PC-9 (cell line): ENCODE data around the gene CACNA1D.

Source experiments
- EZH2 ChIP-seq: fragments of 200-600 bp; sonication (generic); IDR thresholded peaks from 2 replicates; pipeline ENCODE4 v1.8.0; 2017; ENCODE audit warnings: antibody characterized with exemption, low read depth
- TF ChIP-seq, protein P1 (sequence below): fragments of 200-600 bp; sonication (generic); conservative IDR thresholded peaks from 2 replicates; pipeline ENCODE4 v1.6.1; 2017; ENCODE audit warnings: mixed run types, antibody characterized with exemption, mild to moderate bottlenecking, moderate library complexity

DNA sequence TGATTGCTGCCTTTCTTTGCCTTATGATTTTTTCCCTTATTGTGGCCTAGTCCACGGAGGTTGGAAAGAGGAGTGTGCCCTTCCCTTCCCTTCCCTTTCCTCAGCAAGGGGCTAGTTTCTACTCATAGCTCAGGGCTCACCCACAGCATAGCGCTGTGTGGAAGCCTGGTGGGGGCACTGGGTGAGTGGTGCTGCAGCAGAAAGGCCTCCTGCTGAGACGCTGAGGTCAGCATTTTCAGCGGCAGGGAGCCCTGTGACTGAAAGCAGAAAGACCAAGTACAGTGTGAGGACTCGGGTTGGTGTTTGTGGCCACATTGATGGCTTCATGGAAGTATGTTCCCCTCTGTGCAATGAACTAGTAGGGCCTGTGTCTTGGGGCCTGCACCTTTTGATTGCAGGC, 21.9 kb downstream of the CACNA1D start:
- TF ChIP-seq, protein P1, sequence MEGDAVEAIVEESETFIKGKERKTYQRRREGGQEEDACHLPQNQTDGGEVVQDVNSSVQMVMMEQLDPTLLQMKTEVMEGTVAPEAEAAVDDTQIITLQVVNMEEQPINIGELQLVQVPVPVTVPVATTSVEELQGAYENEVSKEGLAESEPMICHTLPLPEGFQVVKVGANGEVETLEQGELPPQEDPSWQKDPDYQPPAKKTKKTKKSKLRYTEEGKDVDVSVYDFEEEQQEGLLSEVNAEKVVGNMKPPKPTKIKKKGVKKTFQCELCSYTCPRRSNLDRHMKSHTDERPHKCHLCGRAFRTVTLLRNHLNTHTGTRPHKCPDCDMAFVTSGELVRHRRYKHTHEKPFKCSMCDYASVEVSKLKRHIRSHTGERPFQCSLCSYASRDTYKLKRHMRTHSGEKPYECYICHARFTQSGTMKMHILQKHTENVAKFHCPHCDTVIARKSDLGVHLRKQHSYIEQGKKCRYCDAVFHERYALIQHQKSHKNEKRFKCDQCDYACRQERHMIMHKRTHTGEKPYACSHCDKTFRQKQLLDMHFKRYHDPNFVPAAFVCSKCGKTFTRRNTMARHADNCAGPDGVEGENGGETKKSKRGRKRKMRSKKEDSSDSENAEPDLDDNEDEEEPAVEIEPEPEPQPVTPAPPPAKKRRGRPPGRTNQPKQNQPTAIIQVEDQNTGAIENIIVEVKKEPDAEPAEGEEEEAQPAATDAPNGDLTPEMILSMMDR, result no peak
- TF ChIP-seq EZH2, result no peak
